Adrenal gland (tissue), 12 donors: ENCODE measurements around the gene SUFU. TPM values are rescaled to one million over a fixed set of nuclear protein-coding genes. Genes with fewer than 3 reads are reported as not detected.

Experiments
- DNase-seq, 7 donors: peaks; one replicate each; pipeline ENCODE4 v3.0.0-alpha.2; 2019 to 2020
- H3K27ac ChIP-seq, 5 donors: fragments of 200-600 bp; sonication (generic) in 4 of 5; 1 replicate in 3 of 5; 2 replicates in 2 of 5; pipeline versions ENCODE4 v1.5.1 to v1.8.0; 2016 to 2020; ENCODE audit warnings: mild to moderate bottlenecking in 1 of 5
- H3K27me3 ChIP-seq: fragments of 200-600 bp; 2 replicates; pipeline ENCODE4 v1.8.0; 2021
- H3K36me3 ChIP-seq, 2 donors: fragments of 200-600 bp; replicated peaks in 1 of 2; 1 replicate in 1 of 2; 2 replicates in 1 of 2; pipeline versions ENCODE4 v1.5.1 to v1.8.0; 2018 to 2022
- H3K4me1 ChIP-seq, 2 donors: fragments of 200-600 bp; replicated peaks in 1 of 2; 1 replicate in 1 of 2; 2 replicates in 1 of 2; pipeline versions ENCODE4 v1.5.1 to v1.8.0; 2018 to 2021
- H3K4me3 ChIP-seq, 4 donors: fragments of 200-600 bp; sonication (generic) in 3 of 4; one replicate each; pipeline ENCODE4 v1.5.1; 2016 to 2018
- H3K9me3 ChIP-seq, 3 donors: fragments of 200-600 bp; sonication (generic) in 1 of 3; replicated peaks in 1 of 3; 1 replicate in 2 of 3; 2 replicates in 1 of 3; pipeline versions ENCODE4 v1.5.1 to v1.8.0; 2016 to 2021
- POLR2A ChIP-seq, 2 donors: fragments of 450-650 bp; IDR thresholded peaks; one replicate each; pipeline ENCODE4 v1.6.1; 2017; ENCODE audit warnings: antibody characterized with exemption in 2 of 2, mild to moderate bottlenecking in 2 of 2, moderate library complexity in 1 of 2
- WGBS, 4 donors: extraction: QIAGEN DNeasy Blood & Tissue Kit in 2 of 4; methylation state at CpG; one replicate each; pipeline versions ENCODE4 v1.1.5 to v1.1.7; 2013 to 2017; 5-methylcytosine and 5-hydroxymethylcytosine counted together
- intact Hi-C, 2 donors: fragments of 100-400 bp; cut with DNase I; formaldehyde crosslinking; loops; one replicate each; pipeline versions ENCODE4 v1.14.1 to v1.15.0; 2022 to 2023
- polyA plus RNA-seq, 3 donors: library from polyadenylated mRNA; stranded (reverse); fragments of 200-250 nt in 2 of 3; fragments of 350-450 nt in 1 of 3; fragmentation: Illumina TruSeq in 1 of 3; extraction: RNeasy Lipid Tissue Mini Kit (QIAGEN cat#74804) in 1 of 3; gene quantifications; one replicate each; pipeline ENCODE4 v1.2.3, GENCODE V29; 2013 to 2014
- total RNA-seq, 9 donors: library from RNA; depleted of rRNA in 4 of 9; stranded (reverse); fragments of >200 nt in 4 of 9; fragments of 120-200 nt in 1 of 9; fragmentation: NEBNext Ultra II Directional in 1 of 9; extraction: Animal tissue kit (Norgen Biotek cat#: 25700) in 1 of 9; gene quantifications; one replicate each; pipeline versions ENCODE4 v1.1.0 to v1.2.4, GENCODE V29; 2013 to 2023
- TF ChIP-seq, protein P1 (sequence below), 6 experiments: fragments of 450-650 bp in 4 of 6; fragments of 200-600 bp in 2 of 6; sonication (generic) in 1 of 6; IDR thresholded peaks; 1 replicate in 5 of 6; 2 replicates in 1 of 6; pipeline versions ENCODE4 v1.5.1 to v1.8.0; 2016 to 2021; ENCODE audit warnings: antibody characterized with exemption in 6 of 6, mild to moderate bottlenecking in 2 of 6, moderate library complexity in 1 of 6
- donor health status: healthy with polysubstance abuse.
- donor health status: Bipolar disorder and iron deficiency.
- donor health status: DM: yes; HTN: yes; CAD: no.
- donor health status: DM: no; HTN: no; CAD: no.
- donor health status: DM: no; HTN: no; CAD: no.
- donor health status: DM: yes; HTN: yes; CAD: no.

The SUFU gene
- total and polyA plus RNA-seq, 12 donors: 4.3 to 20.2 (median 11.1) TPM

GRCh38 chr10:102648269-102648888, 144.6 kb downstream of the SUFU start:
- peaks cover 0 to 18% of the 10 kb centered on the region in 2 donors for H3K36me3 ChIP-seq
- WGBS, 4 donors: 25 to 56% (median 35%) methylated on average over 7 to 12 of the region's 12 CpGs
- intact Hi-C loops: no loop called here
- peaks cover 56 to 66% of the 10 kb centered on the region in 2 donors for H3K4me1 ChIP-seq
- H3K9me3 ChIP-seq: no peaks in the 10 kb centered on the region
- DNase-seq: no peak
- H3K4me3 ChIP-seq: peak overlapping the region in 1 of 4 donors; percentile 82
- H3K27me3 ChIP-seq: no peaks in the 10 kb centered on the region
- TF ChIP-seq, protein P1, sequence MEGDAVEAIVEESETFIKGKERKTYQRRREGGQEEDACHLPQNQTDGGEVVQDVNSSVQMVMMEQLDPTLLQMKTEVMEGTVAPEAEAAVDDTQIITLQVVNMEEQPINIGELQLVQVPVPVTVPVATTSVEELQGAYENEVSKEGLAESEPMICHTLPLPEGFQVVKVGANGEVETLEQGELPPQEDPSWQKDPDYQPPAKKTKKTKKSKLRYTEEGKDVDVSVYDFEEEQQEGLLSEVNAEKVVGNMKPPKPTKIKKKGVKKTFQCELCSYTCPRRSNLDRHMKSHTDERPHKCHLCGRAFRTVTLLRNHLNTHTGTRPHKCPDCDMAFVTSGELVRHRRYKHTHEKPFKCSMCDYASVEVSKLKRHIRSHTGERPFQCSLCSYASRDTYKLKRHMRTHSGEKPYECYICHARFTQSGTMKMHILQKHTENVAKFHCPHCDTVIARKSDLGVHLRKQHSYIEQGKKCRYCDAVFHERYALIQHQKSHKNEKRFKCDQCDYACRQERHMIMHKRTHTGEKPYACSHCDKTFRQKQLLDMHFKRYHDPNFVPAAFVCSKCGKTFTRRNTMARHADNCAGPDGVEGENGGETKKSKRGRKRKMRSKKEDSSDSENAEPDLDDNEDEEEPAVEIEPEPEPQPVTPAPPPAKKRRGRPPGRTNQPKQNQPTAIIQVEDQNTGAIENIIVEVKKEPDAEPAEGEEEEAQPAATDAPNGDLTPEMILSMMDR (IDR thresholded peaks at IDR 0.05): no peak
- no peak for TF ChIP-seq POLR2A (IDR thresholded peaks at IDR 0.05)
- H3K27ac ChIP-seq: peak overlapping the region in 2 of 5 donors; percentile 97 to 98

- peak overlapping the region in 1 of 4 donors; percentile 82 for H3K4me3 ChIP-seq
- intact Hi-C loops: no loop called here
- peaks cover 56 to 74% of the 10 kb centered on the region in 2 donors for H3K4me1 ChIP-seq
- 21 to 41% (median 28%) methylated on average over 4 to 25 of the region's 25 CpGs for WGBS, 4 donors
- H3K36me3 ChIP-seq: peaks cover 0 to 25% of the 10 kb centered on the region in 2 donors
- no peaks in the 10 kb centered on the region for H3K9me3 ChIP-seq
- peak overlapping the region in 4 of 5 donors; percentile 9 to 98 (median 56) for H3K27ac ChIP-seq
- no peaks in the 10 kb centered on the region for H3K27me3 ChIP-seq
- peak in 3 of 7 donors; percentile 57 to 81 (median 64) for DNase-seq
- TF ChIP-seq, protein P1 (IDR thresholded peaks at IDR 0.05): no peak
- TF ChIP-seq POLR2A (IDR thresholded peaks at IDR 0.05): peak in 1 of 2 donors; percentile 23
Observed at GRCh38 chr10:102648889-102649796, 145.4 kb downstream of the SUFU start.

DNA sequence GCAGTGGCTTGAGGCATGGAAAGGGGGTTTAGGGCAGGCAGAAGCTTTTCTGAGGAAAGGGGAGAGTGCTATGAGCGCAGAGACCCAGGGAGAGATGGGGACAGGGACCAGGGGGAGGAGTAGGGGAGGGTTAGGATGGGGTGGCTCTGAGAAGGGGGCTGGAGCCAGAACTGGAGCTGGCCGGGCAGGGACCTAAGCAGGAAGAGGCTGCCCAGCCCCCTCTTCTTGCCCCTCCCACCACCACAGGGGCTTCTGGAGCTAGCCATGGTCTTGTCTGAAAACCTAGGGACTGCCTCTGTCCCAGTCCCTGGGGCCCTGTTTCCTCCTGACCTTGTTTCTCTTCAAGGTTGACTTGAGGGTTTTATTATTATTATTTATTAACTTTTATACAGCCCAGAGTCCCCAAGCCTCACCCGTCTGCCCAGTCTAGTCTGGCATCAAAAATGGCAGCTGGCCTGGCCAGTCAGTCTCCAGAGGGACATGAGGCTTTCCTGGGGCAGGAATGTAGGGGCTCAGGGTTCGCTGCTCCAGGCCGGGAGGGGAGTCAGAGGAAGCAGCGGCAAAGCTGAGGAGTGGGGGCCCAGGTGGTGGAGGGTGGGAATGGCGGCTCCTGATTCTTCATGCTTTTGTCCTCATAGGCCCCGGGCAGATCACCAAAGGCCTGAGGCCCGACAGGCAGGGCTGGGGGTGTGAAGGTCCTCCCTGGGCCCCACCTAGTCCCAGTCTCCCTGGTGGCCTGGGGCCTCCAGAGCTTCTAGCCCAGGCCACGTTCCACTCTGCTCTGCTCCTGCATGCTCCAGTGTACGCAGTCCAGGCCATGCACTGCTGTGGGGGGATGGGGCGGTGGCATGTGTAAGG, 146.3 kb downstream of the SUFU start:
- H3K9me3 ChIP-seq: no peaks in the 10 kb centered on the region
- H3K36me3 ChIP-seq: peaks cover 0 to 32% of the 10 kb centered on the region in 2 donors
- peak overlapping the region in 4 of 5 donors; percentile 9 to 97 (median 39) for H3K27ac ChIP-seq
- peak overlapping the region in 1 of 4 donors; percentile 82 for H3K4me3 ChIP-seq
- WGBS, 4 donors: 58 to 67% (median 65%) methylated on average over 9 to 12 of the region's 12 CpGs
- intact Hi-C loops: no loop called here
- no peak for DNase-seq
- peaks cover 52 to 76% of the 10 kb centered on the region in 2 donors for H3K4me1 ChIP-seq
- TF ChIP-seq, protein P1 (IDR thresholded peaks at IDR 0.05): no peak
- TF ChIP-seq POLR2A (IDR thresholded peaks at IDR 0.05): no peak
- H3K27me3 ChIP-seq: no peaks in the 10 kb centered on the region
